Measurements from ENCODE around the gene OOSP4A. TPM values are rescaled to one million over a fixed set of nuclear protein-coding genes. Genes with fewer than 3 reads are reported as not detected.

OOSP4A gene
- total and polyA plus RNA-seq, 7 donors, result not detected

GRCh38 chr11:59943997-59944714, 19.7 kb upstream of the OOSP4A start:
- no peaks in the 10 kb centered on the region for H3K4me1 ChIP-seq
- 94 to 97% methylated on average over 3 of the region's 3 CpGs for WGBS, 2 donors
- no peaks in the 10 kb centered on the region for H3K9me3 ChIP-seq
- no peak overlapping the region for H3K4me3 ChIP-seq
- H3K27me3 ChIP-seq, result no peaks in the 10 kb centered on the region
- H3K27ac ChIP-seq, result no peak overlapping the region
- intact Hi-C loops (cut with DNase I), result no loop called here
- H3K36me3 ChIP-seq, result no peaks in the 10 kb centered on the region
- TF ChIP-seq POLR2AphosphoS5 (IDR thresholded peaks at IDR 0.05) (no peak), EP300 (IDR thresholded peaks at IDR 0.05) (no peak), POLR2A (IDR thresholded peaks at IDR 0.05) (no peak), CTCF (IDR thresholded peaks at IDR 0.05) (no peak)
- no peak for DNase-seq

- DNase-seq, result no peak
- Histone ChIP-seq H3K27ac (no peak overlapping the region), H3K4me3 (no peak overlapping the region), H3K9me3 (no peaks in the 10 kb centered on the region), H3K4me1 (no peaks in the 10 kb centered on the region), H3K36me3 (no peaks in the 10 kb centered on the region), H3K27me3 (no peaks in the 10 kb centered on the region)
- intact Hi-C loops (cut with DNase I), result no loop called here
- TF ChIP-seq EP300 (IDR thresholded peaks at IDR 0.05) (no peak), POLR2AphosphoS5 (IDR thresholded peaks at IDR 0.05) (no peak), POLR2A (IDR thresholded peaks at IDR 0.05) (no peak), CTCF (IDR thresholded peaks at IDR 0.05) (no peak)
- 71 to 87% methylated on average over 2 of the region's 2 CpGs for WGBS, 2 donors
Observed at GRCh38 chr11:59944720-59945119, 19.1 kb upstream of the OOSP4A start.

- no peak for TF ChIP-seq POLR2A (IDR thresholded peaks at IDR 0.05)
- TF ChIP-seq EP300 (IDR thresholded peaks at IDR 0.05), result no peak
- TF ChIP-seq CTCF (IDR thresholded peaks at IDR 0.05), result no peak
- no peak for TF ChIP-seq POLR2AphosphoS5 (IDR thresholded peaks at IDR 0.05)
- Histone ChIP-seq H3K4me3 (no peak overlapping the region), H3K9me3 (no peaks in the 10 kb centered on the region), H3K27ac (no peak overlapping the region), H3K36me3 (no peaks in the 10 kb centered on the region), H3K27me3 (no peaks in the 10 kb centered on the region), H3K4me1 (peaks cover 0 to 6% (median 0%) of the 10 kb centered on the region in 4 donors)
- no peak for DNase-seq
- intact Hi-C loops (cut with DNase I), result no loop called here
- WGBS, 2 donors, result 75 to 85% methylated on average over 4 of the region's 4 CpGs
Observed at GRCh38 chr11:59953463-59954218, 10.2 kb upstream of the OOSP4A start.

GRCh38 chr11:59954219-59954847, 9.5 kb upstream of the OOSP4A start:
- no peak overlapping the region for H3K27ac ChIP-seq
- TF ChIP-seq CTCF (IDR thresholded peaks at IDR 0.05), result no peak
- no peak for TF ChIP-seq EP300 (IDR thresholded peaks at IDR 0.05)
- no peak for TF ChIP-seq POLR2AphosphoS5 (IDR thresholded peaks at IDR 0.05)
- no peak for TF ChIP-seq POLR2A (IDR thresholded peaks at IDR 0.05)
- DNase-seq, result no peak
- no peaks in the 10 kb centered on the region for H3K9me3 ChIP-seq
- H3K4me3 ChIP-seq, result no peak overlapping the region
- 83 to 88% methylated on average over 3 of the region's 3 CpGs for WGBS, 2 donors
- H3K27me3 ChIP-seq, result no peaks in the 10 kb centered on the region
- intact Hi-C loops (cut with DNase I), result no loop called here
- H3K36me3 ChIP-seq, result no peaks in the 10 kb centered on the region
- H3K4me1 ChIP-seq, result peaks cover 0 to 6% (median 0%) of the 10 kb centered on the region in 4 donors

Data from sigmoid colon (tissue), 7 donors.